HG02642 (cell line): Measurements from ENCODE around the gene IFNG-AS1.

Experiments used
- ATAC-seq: cut with Tn5 transposase; IDR thresholded peaks from one replicate; pipeline ENCODE4 v1.9.1; 2021; ENCODE audit warnings: mild to moderate bottlenecking; ENCODE audit not compliant: unreplicated experiment, poor library complexity

Gene IFNG-AS1

DNA sequence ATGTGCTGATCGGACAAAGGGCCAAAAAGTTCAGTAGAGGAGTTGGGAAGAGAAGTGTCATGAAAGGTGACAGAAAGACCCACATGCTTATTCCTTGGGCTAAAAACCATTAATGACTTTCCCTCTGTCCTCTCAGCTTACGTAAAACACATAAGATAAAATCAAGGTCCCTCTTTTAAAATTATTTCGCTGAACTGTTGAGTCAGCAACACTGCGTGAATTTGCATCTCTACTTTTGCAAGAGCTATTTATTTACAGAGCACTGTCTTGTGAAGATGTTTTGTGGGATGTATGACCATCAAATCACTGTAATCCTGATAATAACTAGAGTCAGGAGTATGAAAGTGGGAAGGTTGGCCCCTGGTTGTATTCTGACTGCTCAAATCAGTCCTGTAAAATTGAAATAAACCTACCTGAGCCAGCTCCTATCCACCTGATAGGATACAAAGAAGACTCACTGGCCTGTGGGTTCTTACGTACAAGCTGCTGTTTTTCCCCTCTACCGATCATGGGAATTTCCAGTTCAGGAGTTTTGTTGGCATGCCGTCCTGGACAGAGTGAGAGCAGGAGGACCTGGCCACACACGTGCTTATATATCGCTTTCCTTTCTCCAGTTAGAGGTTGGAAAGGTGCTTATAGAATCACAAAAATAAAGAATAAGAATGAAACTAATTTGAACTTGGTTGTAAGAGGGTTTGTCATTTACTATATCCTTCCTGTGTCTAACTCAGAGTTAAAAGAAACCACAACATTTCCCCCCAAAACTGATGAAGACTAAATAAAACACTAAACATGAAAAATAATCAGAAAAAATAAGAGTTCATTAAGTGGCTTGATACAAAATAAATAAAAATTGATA, 42.9 kb downstream of the IFNG-AS1 start:
- ATAC-seq = no peak

DNA sequence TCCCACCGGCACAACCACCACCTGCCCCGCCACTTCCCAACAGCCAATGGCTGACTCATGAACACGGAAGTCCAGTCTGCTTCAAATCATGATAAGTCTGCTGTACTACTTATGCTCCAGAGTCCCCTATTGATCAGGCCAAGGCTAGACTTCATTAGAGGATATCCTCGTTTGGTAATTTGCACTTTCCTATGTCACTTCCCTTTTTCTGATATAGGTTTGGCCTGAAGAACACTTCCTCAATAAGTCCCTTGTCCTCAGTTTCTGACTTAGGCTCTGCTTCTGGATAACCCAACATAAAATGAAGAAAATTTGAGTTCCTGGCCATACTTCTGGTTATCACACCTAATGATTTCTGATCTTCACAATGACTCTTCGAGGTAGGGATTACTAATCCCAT, 45.3 kb downstream of the IFNG-AS1 start:
- no peak for ATAC-seq

DNA sequence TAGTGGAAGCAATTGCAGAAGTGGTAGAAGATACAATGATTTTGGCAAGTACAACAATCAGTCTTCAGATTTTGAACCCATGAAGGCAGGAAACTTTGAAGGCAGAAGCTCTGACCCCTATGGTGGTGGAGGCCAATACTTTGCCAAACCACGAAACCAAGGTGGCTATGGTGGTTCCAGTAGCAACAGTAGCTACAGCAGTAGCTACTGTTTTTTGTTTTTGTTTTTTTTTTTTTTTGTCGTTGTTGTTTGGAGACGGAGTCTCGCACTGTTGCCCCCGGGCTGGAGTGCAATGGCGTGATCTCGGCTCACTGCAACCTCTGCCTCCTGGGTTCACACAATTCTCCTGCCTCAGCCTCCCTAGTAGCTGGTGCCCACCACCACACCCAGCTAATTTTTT, 47.4 kb downstream of the IFNG-AS1 start:
- ATAC-seq = no peak

DNA sequence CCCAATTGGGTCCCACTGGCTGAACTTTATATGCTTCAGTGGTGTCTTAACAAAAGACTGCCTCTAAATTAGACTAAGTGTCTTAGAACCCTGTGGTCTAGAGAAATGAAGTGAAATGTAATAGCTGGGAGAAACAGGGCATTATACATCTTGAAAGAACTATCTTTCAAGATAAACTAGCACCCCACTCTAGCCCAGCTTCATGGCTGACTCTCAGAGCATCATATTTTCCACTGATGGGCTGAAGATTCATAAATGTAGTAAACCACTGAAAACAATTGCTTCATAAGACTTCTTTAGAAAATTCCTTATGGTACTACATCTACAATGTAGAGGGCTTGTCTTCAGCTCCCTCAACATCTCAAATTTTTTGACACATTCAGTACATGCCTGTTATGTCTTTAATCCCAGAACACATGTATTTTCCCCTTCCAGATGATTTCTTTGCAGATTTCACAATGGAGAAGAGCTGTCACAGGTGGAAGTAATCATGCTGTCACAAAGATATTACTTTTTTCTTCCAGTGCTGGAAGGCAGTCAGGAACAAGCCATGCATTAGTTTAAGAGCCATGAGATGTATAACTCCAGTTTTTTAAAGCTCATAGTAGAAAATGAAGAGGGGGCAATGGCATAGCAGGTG, 48.5 kb downstream of the IFNG-AS1 start:
- ATAC-seq = no peak

DNA sequence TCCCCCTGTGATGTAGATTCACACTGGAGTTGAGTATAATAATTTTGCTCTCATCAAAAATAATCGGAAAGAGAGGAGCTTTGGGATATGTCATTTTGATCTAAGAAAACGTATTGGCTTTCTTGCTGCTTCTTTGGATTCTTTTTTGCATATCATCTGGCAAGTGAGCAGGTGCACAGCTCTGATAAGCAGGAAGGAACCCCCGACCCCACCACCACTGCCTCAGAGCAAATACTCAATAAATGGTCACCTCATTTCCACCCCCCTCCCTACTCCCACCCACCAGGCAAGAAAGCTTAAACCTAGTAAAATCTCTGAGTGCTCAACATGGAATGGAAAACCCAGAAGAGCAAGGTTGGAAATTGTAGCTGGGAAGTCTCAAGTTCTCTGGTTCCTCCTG, 49.4 kb downstream of the IFNG-AS1 start:
- no peak for ATAC-seq

DNA sequence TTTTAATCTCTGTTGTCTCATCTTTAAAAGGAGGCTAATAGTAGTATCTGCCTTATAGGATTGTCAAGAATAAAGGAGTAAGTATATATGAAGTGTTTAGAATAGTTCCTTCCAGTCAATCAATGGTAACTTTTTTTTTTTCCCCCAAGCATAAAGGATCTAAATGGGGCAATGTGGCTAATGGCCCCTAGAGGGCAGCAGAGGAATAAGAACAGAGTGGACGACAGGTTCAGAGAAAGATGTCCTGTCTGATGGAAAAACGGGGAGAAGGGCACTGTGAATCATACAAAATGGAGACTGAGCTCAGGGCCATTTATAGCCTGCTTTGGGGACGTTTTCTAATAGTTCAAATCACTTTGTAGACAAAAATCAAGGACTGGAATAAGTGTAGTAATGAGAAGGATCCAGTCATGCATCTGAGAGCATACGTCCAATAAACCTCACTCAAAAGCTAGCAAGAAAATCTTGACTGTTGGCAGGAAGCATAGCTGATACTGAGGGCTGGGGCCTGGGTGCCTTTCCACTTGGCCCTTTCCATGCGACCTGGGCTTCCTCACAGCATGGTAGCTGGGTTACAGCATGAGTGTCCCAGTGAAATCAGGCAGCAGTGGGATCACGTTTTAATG, 51.3 kb downstream of the IFNG-AS1 start:
- ATAC-seq = peak; percentile 57

DNA sequence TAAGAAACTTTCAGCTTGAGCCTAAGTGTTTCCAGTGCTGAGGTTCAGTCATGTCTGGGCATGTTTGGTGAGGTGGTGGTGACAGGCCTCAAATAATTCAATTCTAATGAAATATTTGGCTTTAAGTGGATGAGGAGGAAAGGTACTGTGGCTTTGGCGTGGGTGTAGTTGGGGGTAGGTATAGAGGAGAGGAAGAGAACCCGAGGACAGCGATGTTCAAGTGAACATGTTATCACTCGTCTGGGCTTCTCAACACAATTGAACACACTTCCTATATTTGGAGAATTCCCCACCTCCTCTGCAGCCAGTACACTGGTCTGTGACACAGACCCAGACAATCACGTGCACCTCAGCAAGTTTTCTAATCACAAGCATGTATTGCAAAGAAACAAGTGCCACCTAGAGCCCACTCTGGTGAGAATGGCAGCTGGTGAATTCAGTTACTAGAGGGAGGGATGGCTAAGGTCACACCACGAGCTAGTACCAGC, 53.0 kb downstream of the IFNG-AS1 start:
- peak; percentile 83 for ATAC-seq

DNA sequence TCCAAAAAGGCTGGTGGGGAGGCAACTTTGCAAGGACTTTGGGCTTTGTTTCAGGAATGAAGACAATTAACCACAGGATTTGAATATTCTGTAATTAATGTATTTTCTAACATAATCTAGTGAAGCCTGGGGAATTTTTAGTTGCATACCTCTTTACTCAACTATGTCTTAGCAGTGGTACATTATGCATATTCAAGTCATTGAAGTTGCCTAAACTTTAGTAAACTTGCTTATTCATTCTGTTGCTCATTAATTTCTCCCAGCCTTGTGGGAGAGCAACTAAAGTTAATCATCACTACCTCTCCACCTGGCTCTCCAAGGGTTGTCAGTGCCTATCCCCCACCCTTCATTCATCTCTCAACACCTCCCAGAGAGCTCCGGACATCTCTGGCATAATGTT, 54.2 kb downstream of the IFNG-AS1 start:
- ATAC-seq = no peak

DNA sequence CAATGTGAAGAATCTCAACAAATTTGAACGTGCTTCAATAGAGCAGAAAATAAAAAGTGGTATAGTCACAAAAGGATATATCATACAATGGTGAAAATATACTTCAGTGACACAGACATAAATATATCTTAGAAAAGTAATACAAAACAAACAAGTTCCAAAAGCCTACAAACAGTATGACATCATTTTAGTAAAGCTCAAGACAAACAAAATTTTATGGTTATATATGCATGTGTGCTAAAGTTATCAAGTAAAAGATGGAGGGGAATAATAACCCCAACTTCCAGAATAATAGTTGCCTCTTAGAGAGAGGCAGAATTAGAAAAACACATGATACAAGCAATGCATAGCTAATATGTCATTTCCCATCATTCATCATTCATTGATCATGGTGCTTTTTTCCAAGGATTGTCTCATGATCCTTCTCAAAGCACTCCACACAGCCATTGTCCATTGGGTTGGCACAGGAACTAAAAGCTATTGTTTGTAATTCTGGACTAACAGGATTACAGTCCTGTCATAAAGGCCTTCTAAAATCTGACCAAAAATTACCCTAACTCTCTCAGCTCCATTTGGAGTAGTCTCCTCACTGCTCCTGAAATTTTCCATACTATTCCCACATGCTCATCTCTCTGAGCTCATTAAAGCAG, 59.5 kb downstream of the IFNG-AS1 start:
- ATAC-seq = no peak

DNA sequence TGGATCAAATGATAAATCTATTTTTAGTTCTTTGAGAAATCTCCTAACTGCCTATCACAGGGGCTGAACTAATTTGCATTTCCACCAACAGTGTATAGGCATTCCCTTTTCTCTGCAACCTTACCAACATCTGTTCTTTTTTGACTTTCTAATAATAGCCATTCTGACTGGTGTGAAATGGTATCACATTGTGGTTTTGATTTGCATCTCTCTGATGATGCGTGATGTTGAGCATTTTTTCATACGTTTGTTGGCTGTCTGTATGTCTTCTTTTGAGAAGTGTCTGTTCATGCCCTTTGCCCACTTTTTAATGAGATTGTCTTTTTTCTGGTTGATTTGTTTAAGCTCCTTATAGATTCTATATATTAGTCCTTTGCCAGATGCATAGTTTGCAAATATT, 67.1 kb downstream of the IFNG-AS1 start:
- no peak for ATAC-seq

DNA sequence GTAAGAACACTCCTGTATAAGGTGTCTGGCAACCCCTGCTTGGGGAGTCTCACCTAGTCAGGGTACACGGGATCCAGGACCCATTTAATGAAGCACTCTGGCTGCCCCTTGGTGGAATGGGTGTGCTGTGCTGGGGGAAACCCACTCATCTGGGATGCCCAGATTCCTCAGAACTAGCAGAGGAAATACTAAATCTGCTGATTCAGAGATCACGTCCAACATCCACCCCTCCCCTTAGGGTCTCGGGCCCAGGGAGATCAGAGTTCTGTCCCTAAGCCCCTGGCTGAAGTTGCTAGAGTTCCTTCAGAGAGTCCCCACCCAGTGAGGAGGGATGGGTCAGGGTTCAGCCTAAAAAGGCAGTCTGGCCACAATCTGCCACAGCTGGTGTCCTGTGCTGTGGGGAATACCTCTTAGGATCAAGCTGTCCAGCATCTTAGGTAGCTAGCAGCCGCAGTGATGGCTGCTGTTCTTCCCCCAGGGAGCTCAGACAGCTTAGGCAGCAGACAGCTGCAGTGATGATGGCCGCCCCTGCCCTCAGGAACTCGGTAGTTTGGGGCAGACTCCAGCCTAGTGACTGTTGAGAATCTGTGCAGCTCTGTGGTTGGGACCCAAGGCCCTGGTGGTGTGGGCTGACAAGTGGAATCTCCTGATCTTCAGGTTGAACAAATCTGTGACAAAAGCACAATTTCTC, 74.8 kb downstream of the IFNG-AS1 start:
- no peak for ATAC-seq

DNA sequence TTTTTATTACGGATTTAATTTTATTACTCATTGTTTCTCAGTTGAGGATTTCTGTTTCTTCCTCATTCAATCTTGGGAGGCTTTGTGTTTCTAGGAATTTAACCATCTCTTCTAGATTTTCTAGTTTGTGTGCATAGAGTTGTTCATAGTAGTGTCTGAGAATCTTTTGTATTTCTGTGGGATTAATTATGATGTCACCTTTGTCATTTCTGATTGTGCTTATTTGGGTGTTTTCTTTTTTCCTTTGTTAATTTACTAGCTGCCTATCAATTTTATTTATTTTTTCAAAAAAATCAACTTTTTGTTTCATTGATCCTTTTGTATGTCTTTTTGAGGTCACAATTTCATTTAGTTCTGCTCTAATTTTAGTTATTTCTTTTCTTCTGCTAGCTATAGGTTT, 75.9 kb downstream of the IFNG-AS1 start:
- no peak for ATAC-seq

DNA sequence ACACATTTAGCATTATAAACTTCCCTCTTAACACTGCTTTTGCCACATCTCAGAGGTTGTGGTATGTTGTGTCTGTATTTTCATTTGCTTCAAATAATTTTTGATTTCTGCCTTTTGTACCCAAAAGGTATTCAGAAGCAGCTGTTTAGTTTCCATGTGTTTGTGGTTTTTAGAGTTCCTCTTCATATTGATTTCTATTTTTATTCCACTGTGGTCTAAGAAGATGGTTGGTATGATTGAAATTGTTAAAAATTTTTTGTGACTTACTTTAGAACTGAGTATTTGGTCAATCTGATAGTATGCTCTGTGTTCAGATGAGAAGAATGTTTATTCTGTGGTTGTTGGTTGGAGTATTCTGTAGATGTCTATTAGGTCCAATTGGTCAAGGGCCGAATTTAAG, 76.4 kb downstream of the IFNG-AS1 start:
- no peak for ATAC-seq

DNA sequence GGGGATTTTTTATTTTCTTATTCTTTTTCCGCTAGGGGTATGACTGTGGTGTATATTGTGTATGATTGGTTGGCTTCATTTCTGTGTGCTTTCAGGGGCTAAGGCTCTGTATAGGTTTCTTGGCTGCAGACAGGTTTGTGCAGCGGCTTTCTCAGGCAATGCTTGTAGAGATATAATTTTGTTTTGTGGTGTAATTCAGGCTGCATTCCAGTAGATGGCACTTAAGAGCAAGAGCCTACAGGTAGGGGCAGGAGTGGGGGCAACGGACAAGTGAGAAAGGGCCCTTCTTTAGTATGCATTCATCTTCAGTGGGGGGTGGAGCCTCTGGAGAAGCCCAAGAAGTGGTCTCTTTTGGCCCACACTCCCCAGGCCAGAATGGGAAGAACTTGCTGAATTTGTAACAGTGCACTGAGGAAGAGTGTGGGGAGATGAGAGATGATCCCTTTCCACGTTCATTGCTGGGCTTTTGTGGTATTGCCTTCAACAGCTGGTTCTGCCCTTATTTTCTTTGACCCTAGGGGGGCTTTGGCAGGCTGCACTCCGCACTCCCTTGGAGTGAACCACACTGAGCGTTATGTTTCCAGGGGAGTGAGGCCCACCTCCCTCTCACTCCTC, 78.6 kb downstream of the IFNG-AS1 start:
- no peak for ATAC-seq

DNA sequence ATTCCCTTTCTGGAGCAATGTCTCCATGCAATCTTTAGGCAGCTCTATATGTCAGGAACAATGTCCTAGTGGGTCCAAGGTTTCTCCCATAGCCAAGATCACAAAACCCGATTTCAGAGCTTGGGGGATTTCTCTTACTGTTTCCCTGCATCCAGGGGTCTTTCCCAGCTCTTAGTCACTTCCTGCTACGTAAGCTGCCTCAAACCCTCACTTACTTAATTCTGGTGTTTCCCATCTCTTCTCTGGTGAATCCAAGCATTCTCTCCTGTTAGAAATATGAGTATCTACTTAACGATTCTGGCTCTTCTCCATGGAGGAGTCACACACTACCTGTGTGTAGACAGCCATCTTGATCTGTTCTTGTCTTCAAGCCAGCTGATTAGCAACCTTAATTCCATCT, 80.0 kb downstream of the IFNG-AS1 start:
- ATAC-seq = no peak
